Activated T-helper 1 cell treated with Interleukin-2 at 50 U/mL for 16 hours (primary cell): ENCODE data around the gene TRMT61A.
"Not testable (repeated sequence)": the region's sequence is repeated elsewhere in the genome, so short reads cannot be mapped to it uniquely, and the experiment has no call there.

Experiments used
- DNase-seq: peaks from one replicate; pipeline ENCODE4 v3.0.0-alpha.2; 2020; ENCODE audit warnings: low read depth

TRMT61A gene

GRCh38 chr14:103508521-103509329 is 20.3 kb upstream of the TRMT61A start:
- DNase-seq = no peak

GRCh38 chr14:103509864-103510723 is 18.9 kb upstream of the TRMT61A start:
- no peak for DNase-seq

GRCh38 chr14:103510724-103511693 is 18.0 kb upstream of the TRMT61A start:
- no peak for DNase-seq

- not testable (repeated sequence) for DNase-seq
Measured at GRCh38 chr14:103512180-103512579, 16.8 kb upstream of the TRMT61A start.

- no peak for DNase-seq
Measured at GRCh38 chr14:103512701-103513611, 16.0 kb upstream of the TRMT61A start.

GRCh38 chr14:103514596-103515421 is 14.2 kb upstream of the TRMT61A start:
- DNase-seq = no peak

- no peak for DNase-seq
Measured at GRCh38 chr14:103516426-103517173, 12.4 kb upstream of the TRMT61A start.

GRCh38 chr14:103517174-103517566 is 11.8 kb upstream of the TRMT61A start:
- no peak for DNase-seq

GRCh38 chr14:103517721-103518421 is 11.1 kb upstream of the TRMT61A start:
- no peak for DNase-seq

- DNase-seq = no peak
Measured at GRCh38 chr14:103518422-103519042, 10.5 kb upstream of the TRMT61A start.

- no peak for DNase-seq
Measured at GRCh38 chr14:103519043-103519836, 9.8 kb upstream of the TRMT61A start.

GRCh38 chr14:103519837-103520212 is 9.2 kb upstream of the TRMT61A start:
- DNase-seq = no peak

- DNase-seq = no peak
Measured at GRCh38 chr14:103520269-103520656, 8.7 kb upstream of the TRMT61A start.

GRCh38 chr14:103520657-103521437 is 8.1 kb upstream of the TRMT61A start:
- DNase-seq = peak; percentile 47

GRCh38 chr14:103521438-103521950 is 7.5 kb upstream of the TRMT61A start:
- DNase-seq = no peak

GRCh38 chr14:103521951-103522563 is 6.9 kb upstream of the TRMT61A start:
- DNase-seq = no peak
